ENCODE results near the gene DND1.

DNA sequence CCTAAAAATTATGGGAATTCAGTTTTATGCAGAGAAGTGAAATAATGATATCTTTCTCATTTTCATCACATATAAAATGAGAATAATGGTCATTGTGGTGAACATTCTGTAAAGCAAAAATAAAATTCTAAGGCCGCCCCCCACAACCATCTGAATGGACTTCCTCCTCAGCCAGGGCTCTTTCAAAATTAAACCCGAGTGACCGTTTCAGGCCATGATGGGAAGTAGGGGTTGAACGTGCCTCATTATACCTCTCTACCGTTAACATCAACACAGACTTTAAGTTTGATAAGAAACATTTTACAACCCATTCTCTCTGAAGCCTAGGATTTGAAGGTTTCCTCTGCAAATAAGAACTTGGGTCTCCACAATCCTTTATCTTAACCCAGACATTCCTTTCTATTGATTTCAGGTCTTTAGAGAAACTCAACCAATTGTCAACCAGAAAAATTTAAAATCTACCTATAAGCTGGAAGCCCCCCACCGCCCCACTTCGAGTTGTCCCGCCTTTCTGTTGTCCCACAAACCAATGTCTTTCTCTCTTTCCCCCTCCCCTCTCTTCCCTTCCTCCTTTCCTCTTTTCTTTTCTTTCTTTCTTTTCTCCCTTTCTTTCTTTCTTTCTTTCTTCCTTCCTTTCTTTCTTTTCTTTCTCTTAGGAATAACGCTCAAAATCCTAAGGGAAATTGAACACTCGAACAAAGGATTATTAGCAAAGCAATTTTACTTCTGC, 35.8 kb downstream of the DND1 start:
- TF ChIP-seq POLR2A (IDR thresholded peaks at IDR 0.05; ENCODE audit: extremely low read depth, insufficient read length) (no peak), CTCF (IDR thresholded peaks at IDR 0.05; ENCODE audit: low read depth, low read length) (no peak), MYC (IDR thresholded peaks at IDR 0.05; ENCODE audit: low read depth, low read length) (no peak)
